AG04449 (cell line): Measurements from ENCODE around the gene VPS52.

Experiments
- CTCF ChIA-PET: fragments of 350-600 bp; formaldehyde crosslinking; extraction: SDS; loops from one replicate; lab custom pipeline; 2021; ENCODE audit warnings: antibody characterized with exemption; lab: Yijun Ruan, JAX
- POLR2A ChIA-PET: fragments of 400-600, 350-600 bp; formaldehyde crosslinking; extraction: SDS; loops from one replicate; lab custom pipeline; 2020; ENCODE audit warnings: antibody characterized with exemption, inconsistent platforms; lab: Yijun Ruan, JAX
- DNase-seq: peaks from one replicate; pipeline ENCODE4 v3.0.0-alpha.2; 2010; ENCODE audit warnings: low read depth, low spot score
- H3K4me3 ChIP-seq: 2 replicates; pipeline ENCODE4 v1.5.1; 2011; ENCODE audit warnings: low read depth, mild to moderate bottlenecking, control low read depth, low read length
- CTCF ChIP-seq: IDR thresholded peaks from one replicate; pipeline ENCODE4 v1.5.1; 2011; ENCODE audit warnings: mild to moderate bottlenecking, moderate library complexity, low read length, control low read depth, inconsistent platforms; ENCODE audit not compliant: insufficient read depth; ENCODE audit errors: missing control alignments

Gene VPS52

GRCh38 chr6:33297956-33298772 lies 26.5 kb upstream of the VPS52 start:
- ChIA-PET POLR2A (interaction anchor here (1.0 to 2.7 kb wide), 10 partner anchors 9 to 26 kb away, joined by 3 to 16 read pairs (median 6); partner anchors contain the start of genes B3GALT4, PFDN6, RPS18 and VPS52), CTCF (interaction anchor here (0.9 to 3.8 kb wide), 10 partner anchors 9 to 110 kb away, joined by 3 to 52 read pairs (median 5); partner anchors contain the start of genes PFDN6, TAPBP and WDR46)
- H3K4me3 ChIP-seq: peak overlapping the region; percentile 85
- no peak for DNase-seq
- TF ChIP-seq CTCF: no peak

GRCh38 chr6:33297406-33297955 lies 25.8 kb upstream of the VPS52 start:
- H3K4me3 ChIP-seq: peak overlapping the region; percentile 85
- ChIA-PET CTCF (interaction anchor here (0.9 to 1.4 kb wide), 5 partner anchors 10 to 136 kb away, joined by 3 to 5 read pairs (median 4); no protein-coding TSS in a partner anchor), POLR2A (interaction anchor here (1.0 to 2.7 kb wide), 6 partner anchors 8 to 26 kb away, joined by 3 to 16 read pairs (median 6); partner anchors contain the start of genes B3GALT4, PFDN6, RPS18 and VPS52)
- TF ChIP-seq CTCF: no peak
- no peak for DNase-seq

GRCh38 chr6:33296797-33297405 lies 25.2 kb upstream of the VPS52 start:
- ChIA-PET POLR2A (interaction anchor here (1.0 to 1.6 kb wide), 3 partner anchors 8 to 24 kb away, joined by 3 to 7 read pairs (median 4); partner anchors contain the start of genes PFDN6 and WDR46), CTCF (interaction anchor here (1.0 to 1.4 kb wide), 4 partner anchors 9 to 135 kb away, joined by 3 to 5 read pairs (median 4); no protein-coding TSS in a partner anchor)
- DNase-seq: no peak

GRCh38 chr6:33295621-33296369 lies 24.1 kb upstream of the VPS52 start:
- POLR2A ChIA-PET: no interaction called here
- DNase-seq: no peak

More at GRCh38 chr6:33296797-33297405, 25.2 kb upstream of the VPS52 start:
- TF ChIP-seq CTCF: no peak
- peak overlapping the region; percentile 85 for H3K4me3 ChIP-seq

More at GRCh38 chr6:33295621-33296369, 24.1 kb upstream of the VPS52 start:
- CTCF ChIA-PET: no interaction called here
- no peak for TF ChIP-seq CTCF
- no peak overlapping the region for H3K4me3 ChIP-seq
